ENCODE results near the gene DGCR2. TPM values are rescaled to one million over a fixed set of nuclear protein-coding genes. Genes with fewer than 3 reads are reported as not detected.
"Not testable (repeated sequence)": the region's sequence is repeated elsewhere in the genome, so short reads cannot be mapped to it uniquely, and the experiment has no call there.

The DGCR2 gene
- total RNA-seq, 1 donor = 80.0 TPM

DNA sequence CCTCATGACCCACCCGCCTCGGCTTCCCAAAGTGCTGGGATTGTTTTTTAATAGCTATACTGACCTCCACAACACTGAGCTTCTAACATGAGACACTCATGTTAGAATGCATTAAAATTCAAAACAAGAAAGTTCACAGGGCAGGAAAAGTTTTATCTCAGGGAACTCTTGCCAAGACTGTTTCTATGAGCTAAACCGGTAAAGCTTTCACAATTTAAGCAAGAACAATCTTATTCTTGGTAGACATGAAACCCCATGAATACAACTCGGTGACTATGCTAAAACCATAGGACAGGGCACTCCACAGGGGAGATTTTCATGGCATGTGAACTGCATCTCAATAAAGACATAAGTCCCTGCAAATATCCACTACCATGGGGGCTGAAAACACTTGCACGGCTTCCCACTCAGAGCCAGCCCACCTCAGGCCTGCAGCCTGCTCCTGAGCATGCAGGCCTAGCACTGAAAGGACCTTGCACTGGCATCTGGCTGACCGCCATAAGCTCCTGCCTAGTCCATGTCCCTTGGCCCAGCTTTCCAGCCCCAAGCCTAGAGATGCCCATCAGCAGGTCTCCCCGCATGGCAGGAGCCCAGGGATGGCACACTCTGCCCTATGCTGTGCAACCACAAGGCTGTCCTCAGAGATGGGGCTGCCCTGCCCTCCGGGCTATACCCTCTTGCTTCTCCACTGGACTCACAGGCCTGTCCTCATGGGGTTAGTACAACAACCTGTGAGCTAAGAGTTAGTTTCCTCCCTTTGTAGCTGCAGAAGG, 58.4 kb downstream of the DGCR2 start:
- DNase-seq (ENCODE audit: low read depth in 2 of 3, low spot score in 2 of 3) = no peak

DNA sequence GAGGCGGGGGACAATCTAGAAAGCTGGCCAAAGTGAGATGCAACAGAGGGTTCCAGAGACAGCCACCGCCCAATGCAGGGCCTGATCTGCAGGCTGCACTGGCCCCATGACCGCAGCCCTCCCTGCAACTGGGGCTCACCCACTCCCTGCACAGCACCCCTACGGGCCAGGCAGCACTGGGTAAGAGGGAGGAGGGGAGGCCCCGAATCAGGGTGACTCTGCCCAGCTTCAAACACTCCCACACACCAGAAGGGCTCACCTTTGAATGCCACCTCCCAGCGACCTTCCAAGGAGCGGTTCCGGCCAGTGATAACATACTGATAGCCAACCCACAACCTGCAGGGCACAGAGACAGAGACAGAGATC, 59.3 kb downstream of the DGCR2 start:
- DNase-seq (ENCODE audit: low read depth in 2 of 3, low spot score in 2 of 3) = no peak

DNA sequence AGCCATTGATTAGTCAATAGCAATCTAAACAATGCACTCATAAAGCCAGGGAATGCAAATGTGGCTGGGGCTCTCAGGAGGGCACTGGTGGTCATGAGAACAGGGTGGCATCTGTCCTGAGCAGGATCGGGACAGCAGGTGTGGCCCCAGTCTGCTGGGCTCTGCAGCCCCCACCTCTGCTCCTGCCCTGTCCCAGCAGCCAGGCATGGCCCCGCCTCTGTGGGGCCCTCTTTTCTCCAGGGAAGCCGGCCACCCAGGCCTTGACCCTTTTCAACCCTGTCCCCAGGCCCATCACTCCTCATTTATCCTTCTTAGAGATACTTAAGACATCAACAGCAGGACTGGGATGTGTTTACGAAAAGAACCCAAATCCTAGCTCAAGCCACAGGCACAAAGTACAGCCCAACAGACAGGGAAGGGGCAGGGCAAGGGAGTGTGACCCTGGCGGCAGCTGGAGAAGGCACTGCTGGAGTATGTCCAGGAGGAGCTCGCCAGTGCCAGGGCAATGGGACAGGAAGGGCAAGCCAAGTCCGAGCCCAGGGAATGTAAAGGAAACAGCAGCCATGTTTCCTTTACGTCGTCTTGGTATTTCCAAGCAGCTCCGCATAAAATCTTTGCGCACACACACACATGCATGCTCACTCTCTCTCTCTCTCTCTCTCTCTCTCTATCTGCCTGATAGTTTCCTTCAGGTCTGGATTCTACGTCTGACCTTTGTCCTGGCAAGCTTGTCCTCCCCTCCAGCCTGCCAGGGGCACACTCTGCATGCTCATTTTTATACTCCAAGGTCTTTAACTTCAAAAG, 59.9 kb downstream of the DGCR2 start:
- no peak for DNase-seq (ENCODE audit: low read depth in 2 of 3, low spot score in 2 of 3)

DNA sequence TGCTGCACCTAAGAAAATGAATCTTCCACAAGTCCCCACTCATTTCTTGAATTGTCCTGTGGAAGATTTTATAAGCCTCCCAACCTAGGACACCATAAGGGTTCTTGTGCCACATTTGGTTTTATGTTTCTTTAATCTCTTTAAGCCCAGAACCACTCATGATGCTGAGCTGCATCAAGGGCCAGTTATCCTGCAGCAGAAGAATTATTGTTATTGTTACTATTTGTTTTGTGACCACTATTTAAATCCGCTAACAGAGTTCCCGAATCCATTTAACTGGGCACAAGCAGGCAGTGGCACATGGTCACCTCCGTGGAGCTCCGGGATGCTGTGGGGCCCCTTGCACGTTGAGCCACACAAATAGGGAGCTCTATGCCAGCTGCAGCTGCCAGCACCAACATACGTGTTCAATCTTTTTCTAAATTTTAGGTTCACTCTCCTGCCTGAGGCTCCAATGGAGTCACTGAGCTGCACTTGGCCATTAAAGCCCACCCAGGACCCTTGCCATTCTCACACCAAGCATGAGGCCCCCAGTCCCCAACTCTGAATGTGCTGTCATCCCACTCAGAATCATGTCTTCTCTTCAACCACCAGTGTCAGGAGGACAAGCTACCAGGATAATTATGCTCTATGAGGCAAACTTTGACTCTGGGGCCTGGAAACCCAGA, 60.6 kb downstream of the DGCR2 start:
- no peak for DNase-seq (ENCODE audit: low read depth in 2 of 3, low spot score in 2 of 3)

DNA sequence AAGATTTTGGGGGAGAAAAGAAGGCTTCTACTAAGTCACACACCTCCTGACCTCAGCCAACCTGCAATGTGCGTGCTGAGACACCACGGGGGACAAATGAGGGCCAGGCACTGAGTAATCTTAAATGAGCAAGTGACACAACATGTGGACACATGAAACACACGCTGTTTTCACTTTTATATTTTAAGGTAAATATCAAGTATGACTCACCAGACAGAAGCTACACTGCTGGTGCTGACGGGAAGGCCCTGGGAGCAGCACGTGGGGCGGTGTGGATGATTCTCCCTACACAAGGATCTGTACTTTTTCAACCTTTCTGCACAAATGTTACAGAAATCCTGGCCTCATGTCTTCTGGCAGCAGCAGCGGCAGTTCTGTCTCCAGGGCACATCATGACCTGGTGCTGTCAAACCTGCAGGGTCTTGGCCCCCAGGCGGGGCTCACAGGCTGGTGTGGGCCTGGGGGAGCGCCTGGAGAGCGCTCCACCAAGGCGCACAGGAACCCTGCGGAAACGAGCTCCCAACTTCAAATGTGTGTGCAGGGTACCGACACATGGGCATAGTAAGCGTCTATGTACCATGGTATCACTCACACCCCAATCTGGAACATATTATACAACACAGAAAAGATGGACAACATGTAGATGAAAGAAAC, 61.7 kb downstream of the DGCR2 start:
- DNase-seq (ENCODE audit: low read depth in 2 of 3, low spot score in 2 of 3) = no peak

DNA sequence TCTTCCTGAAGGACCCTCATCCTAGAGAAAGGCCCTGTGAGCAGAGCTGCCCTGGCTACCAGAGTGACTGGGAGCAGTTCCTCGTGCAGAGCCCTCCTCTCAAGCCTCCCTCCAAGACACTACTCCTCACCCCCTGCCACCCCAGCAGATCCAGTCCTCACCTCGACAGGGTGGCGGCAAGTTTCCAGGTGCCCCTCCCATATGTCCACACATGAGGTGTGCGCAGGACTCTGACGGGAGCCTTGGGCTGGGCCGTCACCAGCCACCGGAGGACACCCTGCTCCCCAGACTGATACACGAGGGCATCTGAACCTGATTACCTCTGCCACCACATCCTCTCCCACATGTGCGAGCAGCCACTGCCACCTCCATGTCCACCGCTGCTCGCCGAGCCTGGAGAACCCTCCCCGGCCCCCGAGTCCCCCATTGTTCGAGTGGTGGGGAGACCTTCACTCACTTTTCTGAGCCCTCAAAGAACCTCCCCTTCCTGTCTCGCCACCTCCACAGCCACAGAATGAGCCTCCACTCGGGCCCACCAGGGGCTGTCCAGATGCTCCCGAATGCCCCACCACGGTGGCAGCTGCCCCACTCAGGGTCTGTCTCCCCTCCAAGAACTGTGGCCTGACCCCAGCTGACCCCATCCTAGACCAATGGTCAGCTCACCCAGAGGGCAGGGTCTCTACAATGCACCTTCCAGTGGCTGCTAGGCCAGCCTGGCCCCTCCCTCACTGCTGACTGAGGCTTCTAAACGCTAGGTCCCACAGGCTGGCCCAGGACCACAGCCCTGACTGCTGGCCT, 62.5 kb downstream of the DGCR2 start:
- DNase-seq (ENCODE audit: low read depth in 2 of 3, low spot score in 2 of 3) = no peak

DNA sequence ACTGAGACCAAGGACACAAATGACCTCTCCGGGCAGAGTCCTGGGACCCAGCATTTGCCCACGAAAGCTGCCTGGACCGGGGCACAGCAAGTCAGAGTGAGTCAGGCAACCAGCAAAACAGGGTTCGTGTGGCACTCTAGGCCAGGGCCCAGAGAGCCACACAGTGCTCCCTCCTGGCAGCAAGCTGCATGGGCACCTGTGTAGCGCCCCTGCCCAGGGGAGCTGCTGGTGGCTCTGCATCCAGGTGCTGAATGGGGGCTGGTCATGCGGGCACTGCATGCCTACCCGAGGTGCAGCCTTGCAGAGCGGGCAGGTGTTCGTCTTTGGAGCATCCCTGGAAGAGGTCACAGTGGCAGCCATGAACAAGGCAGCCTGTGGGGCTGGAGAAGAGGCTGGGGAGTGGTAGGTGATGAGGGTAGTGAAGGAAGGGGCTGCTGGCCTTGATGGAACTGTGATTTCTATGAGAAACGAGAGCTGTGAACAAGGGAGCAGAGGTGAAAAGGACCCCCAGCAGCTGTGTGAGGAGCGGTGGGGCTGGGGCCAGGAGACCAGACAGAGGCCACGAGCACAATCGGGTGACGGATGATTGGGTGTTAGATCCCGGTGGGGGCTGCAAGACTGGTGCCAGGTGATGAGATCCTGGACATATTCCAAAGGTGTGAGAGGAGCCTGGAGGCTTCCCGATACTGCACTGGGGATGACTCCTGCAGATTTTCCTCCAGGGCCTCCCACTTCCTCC, 63.3 kb downstream of the DGCR2 start:
- no peak for DNase-seq (ENCODE audit: low read depth in 2 of 3, low spot score in 2 of 3)

DNA sequence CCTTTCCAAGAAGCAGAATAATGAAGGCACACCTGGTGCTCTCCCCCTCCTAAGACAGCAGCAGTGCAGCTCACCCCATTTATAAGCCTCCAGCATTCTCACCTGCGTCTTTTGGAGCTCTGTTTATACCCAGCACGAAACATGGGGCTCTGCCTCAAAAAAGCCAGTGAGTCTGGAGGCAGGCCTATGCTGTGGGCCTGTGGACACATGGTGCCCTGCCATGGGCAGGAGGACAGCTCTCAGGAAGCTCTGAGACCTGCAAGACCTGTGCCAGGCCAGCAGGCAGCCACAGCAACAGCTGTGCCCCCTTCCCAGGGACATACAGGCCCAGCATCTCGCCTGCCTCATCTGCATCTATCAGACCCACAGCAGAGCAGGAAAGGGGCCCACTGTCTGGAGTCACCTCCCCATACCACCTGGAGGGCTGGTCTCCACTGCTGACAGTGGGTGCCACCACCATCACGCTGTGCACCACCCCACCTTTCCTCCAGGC, 64.2 kb downstream of the DGCR2 start:
- DNase-seq (ENCODE audit: low read depth in 2 of 3, low spot score in 2 of 3) = no peak

DNA sequence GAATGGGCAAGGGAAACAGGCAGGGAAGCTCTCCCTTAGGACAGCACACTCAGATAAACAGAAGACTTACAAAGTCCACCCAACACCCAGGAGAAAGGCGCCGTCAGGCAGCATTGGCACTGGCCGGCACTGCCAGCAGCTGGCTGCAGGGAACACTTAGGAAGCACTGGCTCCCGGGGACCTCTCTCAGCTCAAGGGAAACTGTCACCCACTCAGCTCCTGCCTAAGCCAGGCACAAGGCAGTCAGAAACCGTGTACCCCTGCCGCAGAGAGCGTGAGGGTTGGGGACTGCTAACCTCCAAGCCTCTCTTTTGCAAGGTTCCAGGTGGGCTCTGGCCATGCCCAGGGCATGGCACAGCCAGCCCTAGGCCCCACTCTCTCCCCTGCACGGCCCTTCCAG, 64.7 kb downstream of the DGCR2 start:
- DNase-seq (ENCODE audit: low read depth in 2 of 3, low spot score in 2 of 3) = no peak

DNA sequence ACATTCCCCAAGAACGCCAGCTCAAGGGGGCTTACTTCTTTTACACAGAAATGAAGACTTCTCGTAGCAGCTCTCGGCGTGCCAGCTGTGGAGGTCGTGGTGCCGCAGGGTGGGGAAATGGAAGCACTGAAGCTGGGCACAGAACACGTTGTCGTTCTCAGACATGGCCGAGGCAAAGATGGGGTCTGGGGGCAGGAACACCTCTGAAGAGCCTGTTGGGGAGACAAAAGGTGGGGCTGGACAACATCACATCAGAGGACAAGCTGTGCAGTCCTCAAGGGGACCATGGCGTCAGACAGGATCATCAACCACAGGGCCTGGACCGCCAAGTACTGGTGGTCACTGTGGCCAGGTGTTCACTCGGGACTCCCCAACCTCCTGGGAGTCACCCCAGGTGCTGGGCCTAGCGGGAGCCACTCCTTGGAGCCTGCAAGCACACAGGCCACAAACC, 65.2 kb downstream of the DGCR2 start:
- DNase-seq (ENCODE audit: low read depth in 2 of 3, low spot score in 2 of 3) = no peak

DNA sequence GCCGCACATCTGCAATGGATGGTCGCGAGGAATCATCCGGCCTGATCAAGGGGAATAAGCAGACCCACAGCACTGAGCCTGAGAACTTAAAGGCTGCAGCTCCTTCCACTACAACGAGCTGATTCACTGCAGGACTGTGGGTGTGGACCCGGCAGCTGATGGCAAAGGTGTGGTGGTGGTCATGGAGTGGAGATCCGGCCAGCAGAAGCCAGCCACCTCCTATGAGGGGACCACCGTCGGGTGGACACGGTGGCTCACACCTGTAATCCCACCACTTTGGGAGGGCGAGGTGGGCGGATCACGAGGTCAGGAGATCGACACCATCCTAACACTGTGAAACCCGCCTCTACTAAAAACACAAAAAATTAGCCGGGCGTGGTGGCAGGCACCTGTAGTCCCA, 66.4 kb downstream of the DGCR2 start:
- no peak for DNase-seq (ENCODE audit: low read depth in 2 of 3, low spot score in 2 of 3)

DNA sequence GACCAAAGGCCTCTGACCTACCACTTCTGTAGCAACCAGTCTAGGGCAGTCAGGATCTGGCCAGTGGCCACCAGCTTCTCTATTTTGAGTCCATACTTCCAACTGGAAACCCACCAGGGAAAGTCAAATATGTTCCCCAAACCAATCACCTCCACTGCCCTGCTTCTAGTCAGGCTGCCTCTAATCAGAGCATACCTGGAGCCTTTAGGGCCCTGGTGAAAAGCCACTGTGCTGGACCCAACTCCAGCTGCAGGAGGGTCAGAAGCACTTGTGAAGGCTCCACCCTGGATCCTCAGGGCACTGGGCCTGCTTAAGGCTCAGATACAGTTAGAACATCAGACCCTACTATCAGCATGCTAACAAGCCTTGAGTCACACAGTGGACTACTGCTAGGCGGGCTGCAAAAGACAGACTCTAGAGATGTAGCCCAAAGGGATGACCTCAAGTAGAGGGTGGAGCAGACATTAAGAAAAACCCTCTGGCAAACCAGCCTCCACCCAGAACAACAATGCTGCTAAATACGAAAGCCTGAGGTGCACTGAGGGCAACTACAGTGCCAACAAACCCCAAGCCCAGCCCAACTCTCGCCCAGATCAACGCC, 69.2 kb downstream of the DGCR2 start:
- DNase-seq (ENCODE audit: low read depth in 2 of 3, low spot score in 2 of 3) = no peak

DNA sequence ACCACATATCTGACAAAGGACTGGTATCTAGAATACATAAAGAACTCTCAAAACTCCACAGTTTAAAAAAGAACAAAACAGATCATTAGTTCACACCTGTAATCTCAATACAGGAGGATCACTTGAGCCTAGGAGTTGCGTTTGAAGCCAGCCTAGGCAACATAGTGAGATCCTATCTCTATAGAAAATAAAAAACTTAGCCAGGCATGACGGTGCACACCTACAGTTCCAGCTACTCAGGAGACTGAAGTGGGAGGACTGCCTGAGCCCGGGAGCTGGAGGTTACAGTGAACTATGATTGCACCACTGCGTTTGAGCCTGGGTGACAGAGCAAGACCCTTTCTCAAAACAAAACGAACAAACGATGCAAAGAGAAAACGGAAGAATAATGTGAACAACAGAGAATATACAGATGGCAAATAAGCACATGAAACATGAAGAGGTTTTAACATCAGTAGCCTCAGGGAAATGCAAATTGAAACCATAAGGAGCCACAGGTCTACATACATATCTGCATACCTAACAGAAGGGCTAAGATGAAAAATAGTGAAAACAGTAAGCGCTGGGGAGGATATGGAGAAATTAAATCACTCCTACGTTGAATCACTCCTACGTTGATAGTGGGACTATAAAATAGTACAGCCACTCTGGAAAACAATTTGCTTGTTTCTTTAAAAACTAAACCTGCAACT, 70.7 kb downstream of the DGCR2 start:
- DNase-seq (ENCODE audit: low read depth in 2 of 3, low spot score in 2 of 3) = no peak

DNA sequence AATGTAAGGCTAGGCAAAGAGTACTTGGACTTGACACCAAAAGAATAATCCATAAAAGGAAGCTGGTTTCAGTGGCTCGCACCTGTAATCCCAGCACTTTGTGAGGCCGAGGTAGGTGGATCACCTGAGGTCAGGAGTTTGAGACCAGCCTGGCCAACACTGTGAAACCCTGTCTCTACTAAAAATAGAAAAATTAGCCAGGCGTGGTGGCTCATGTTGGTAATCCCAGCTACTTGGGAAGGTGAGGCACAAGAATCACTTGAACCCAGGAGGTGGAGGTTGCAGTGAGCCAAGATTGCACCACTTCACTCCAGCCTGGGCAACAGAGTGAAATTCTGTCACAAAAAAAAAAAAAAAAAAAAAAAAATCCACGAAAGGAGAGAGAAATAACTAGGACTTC, 71.4 kb downstream of the DGCR2 start:
- not testable (repeated sequence) for DNase-seq (ENCODE audit: low read depth in 2 of 3, low spot score in 2 of 3)

DNA sequence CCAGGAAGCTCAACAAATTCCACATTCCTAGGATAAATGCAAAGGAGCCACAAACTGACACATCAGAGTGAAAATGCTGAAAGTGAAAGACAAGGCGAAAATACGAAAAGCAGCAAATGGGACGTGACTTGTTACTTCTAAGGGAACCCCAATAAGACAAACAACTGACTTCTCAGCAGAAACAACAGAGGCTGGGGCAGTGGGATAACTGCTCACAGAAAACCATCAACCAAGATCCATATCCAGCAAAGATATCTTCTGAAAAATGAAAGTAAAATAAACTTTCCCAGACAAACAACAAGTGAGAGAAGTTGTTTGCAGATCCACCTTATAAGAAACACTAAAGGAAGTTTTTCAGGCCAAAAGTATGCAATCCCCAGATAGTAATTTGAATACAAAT, 72.1 kb downstream of the DGCR2 start:
- DNase-seq (ENCODE audit: low read depth in 2 of 3, low spot score in 2 of 3) = no peak

DNA sequence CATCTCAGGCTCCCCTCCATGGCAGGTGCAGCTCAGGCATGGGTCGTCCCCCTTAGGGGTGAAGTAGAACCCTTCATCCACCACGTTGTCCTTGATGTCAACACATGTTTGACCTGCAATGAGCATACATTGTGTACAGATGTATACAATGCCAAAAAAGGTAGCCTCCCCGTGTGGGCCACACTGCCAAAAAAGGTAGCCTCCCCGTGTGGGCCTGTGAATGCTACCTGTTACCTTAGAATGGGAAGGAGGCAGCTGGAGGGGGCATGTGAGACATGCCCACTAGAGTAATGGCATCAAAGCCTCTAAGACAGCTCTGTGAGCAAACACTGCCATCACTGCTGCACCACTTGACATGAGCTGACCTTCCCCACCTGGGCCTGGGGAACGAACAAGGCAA, 73.7 kb downstream of the DGCR2 start:
- no peak for DNase-seq (ENCODE audit: low read depth in 2 of 3, low spot score in 2 of 3)

DNA sequence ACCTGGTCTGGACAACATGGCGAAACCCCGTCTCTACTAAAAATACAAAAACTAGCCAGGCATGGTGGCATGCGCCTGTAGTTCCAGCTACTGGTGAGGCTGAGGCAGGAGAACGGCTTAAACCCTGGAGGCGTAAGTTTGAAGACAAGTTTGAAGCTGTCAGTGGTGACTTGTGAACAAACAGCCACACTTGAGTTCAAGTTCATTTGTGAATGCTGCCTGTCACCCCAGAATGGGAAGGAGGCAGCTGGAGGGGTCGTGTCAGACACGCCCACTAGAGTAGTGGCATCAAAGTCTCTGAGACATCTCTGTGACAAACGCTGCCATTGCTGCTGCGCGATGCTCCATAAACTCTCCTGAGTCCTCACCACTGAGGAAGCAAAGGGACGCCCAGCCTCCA, 74.2 kb downstream of the DGCR2 start:
- no peak for DNase-seq (ENCODE audit: low read depth in 2 of 3, low spot score in 2 of 3)
